Measurements from ENCODE around the gene ZMYM4.

DNA sequence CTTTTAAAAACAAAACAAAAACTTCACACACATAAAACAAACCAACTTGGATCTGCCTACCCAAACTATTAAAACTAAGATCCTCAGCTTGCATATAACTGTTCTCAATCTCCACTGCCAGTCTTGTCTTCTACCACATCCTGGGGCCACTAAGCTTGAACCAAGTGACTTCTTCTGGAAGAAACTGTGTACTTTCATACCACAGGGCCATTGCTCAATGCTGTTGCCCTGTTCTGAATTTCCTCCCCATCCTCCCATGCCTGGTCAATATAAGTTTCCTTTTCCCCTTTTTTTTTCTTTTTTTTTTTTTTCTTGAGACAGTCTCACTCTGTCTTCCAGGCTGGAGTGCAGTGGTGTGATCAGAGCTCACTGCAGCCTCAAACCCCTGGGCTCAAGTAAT is 178.8 kb downstream of the ZMYM4 start:
- TF ChIP-seq KDM5A (IDR thresholded peaks at IDR 0.05) (no peak), EHMT2 (IDR thresholded peaks at IDR 0.05; ENCODE audit: low read depth) (no peak), NR3C1 (IDR thresholded peaks at IDR 0.05) (no peak), MYC (IDR thresholded peaks at IDR 0.05; ENCODE audit: borderline replicate concordance, low read length) (no peak), JUN (IDR thresholded peaks at IDR 0.05) (no peak)
- TF ChIP-seq, protein P1, sequence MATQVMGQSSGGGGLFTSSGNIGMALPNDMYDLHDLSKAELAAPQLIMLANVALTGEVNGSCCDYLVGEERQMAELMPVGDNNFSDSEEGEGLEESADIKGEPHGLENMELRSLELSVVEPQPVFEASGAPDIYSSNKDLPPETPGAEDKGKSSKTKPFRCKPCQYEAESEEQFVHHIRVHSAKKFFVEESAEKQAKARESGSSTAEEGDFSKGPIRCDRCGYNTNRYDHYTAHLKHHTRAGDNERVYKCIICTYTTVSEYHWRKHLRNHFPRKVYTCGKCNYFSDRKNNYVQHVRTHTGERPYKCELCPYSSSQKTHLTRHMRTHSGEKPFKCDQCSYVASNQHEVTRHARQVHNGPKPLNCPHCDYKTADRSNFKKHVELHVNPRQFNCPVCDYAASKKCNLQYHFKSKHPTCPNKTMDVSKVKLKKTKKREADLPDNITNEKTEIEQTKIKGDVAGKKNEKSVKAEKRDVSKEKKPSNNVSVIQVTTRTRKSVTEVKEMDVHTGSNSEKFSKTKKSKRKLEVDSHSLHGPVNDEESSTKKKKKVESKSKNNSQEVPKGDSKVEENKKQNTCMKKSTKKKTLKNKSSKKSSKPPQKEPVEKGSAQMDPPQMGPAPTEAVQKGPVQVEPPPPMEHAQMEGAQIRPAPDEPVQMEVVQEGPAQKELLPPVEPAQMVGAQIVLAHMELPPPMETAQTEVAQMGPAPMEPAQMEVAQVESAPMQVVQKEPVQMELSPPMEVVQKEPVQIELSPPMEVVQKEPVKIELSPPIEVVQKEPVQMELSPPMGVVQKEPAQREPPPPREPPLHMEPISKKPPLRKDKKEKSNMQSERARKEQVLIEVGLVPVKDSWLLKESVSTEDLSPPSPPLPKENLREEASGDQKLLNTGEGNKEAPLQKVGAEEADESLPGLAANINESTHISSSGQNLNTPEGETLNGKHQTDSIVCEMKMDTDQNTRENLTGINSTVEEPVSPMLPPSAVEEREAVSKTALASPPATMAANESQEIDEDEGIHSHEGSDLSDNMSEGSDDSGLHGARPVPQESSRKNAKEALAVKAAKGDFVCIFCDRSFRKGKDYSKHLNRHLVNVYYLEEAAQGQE (IDR thresholded peaks at IDR 0.05) = no peak
- TF ChIP-seq, protein P2, sequence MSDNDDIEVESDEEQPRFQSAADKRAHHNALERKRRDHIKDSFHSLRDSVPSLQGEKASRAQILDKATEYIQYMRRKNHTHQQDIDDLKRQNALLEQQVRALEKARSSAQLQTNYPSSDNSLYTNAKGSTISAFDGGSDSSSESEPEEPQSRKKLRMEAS (IDR thresholded peaks at IDR 0.05) = no peak
- TF ChIP-seq, protein P3, sequence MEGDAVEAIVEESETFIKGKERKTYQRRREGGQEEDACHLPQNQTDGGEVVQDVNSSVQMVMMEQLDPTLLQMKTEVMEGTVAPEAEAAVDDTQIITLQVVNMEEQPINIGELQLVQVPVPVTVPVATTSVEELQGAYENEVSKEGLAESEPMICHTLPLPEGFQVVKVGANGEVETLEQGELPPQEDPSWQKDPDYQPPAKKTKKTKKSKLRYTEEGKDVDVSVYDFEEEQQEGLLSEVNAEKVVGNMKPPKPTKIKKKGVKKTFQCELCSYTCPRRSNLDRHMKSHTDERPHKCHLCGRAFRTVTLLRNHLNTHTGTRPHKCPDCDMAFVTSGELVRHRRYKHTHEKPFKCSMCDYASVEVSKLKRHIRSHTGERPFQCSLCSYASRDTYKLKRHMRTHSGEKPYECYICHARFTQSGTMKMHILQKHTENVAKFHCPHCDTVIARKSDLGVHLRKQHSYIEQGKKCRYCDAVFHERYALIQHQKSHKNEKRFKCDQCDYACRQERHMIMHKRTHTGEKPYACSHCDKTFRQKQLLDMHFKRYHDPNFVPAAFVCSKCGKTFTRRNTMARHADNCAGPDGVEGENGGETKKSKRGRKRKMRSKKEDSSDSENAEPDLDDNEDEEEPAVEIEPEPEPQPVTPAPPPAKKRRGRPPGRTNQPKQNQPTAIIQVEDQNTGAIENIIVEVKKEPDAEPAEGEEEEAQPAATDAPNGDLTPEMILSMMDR (IDR thresholded peaks at IDR 0.05) = no peak

Data from A549 (cell line).